ENCODE data around the gene CHRDL1. TPM values are rescaled to one million over a fixed set of nuclear protein-coding genes. Genes with fewer than 3 reads are reported as not detected.

The CHRDL1 gene
- total RNA-seq (not detected), total RNA-seq (0 to 0.41 (median 0) reads per million in 172 experiments)
- not detected for polyA plus RNA-seq (2013, experiment 1 of 2)
- polyA plus RNA-seq (2013, experiment 2 of 2): 0.22 TPM

GRCh38 chrX:110795645-110796406 is at the start of gene CHRDL1:
TSS of gene CHRDL1 (minus strand) at chrX:110795817. CDS start at chrX:110792181, 3,636 bp downstream.
- no peak within 1 kb of the TSS for H3K27ac ChIP-seq (ENCODE audit: low read depth in 1 of 2, low read length in 2 of 2)
- H3K9me3 Mint-ChIP-seq: no peaks in the 10 kb centered on the region
- no peaks in the 10 kb centered on the region for H3K4me1 ChIP-seq (ENCODE audit: insufficient read depth, low read length)
- no peak for ATAC-seq (ENCODE audit: poor library complexity)
- ChIA-PET POLR2A (no interaction called here), CTCF (no interaction called here)
- no peak for DNase-seq
- TF ChIP-seq CTCF (IDR thresholded peaks at IDR 0.05): no peak
- no peaks in the 10 kb centered on the region for H3K9me3 ChIP-seq (ENCODE audit: control insufficient read depth in 1 of 2, insufficient read depth in 1 of 2, low read length in 2 of 2)
- H3K27me3 Mint-ChIP-seq: peaks cover 40% of the 10 kb centered on the region
- peaks cover 0 to 33% of the 10 kb centered on the region in 2 experiments for H3K27me3 ChIP-seq (ENCODE audit: control insufficient read depth in 1 of 2, insufficient read depth in 2 of 2, low read length in 2 of 2)
- no peaks in the 10 kb centered on the region for H3K4me1 Mint-ChIP-seq (ENCODE audit: low read depth)
- H3K4me3 ChIP-seq (ENCODE audit: low read length): no peak within 1 kb of the TSS
- no peak within 1 kb of the TSS for H3K4me3 Mint-ChIP-seq
- H3K36me3 Mint-ChIP-seq (ENCODE audit: low read depth): no peaks in the 10 kb centered on the region
- H3K27ac Mint-ChIP-seq: no peak within 1 kb of the TSS
- intact Hi-C loops (cut with DNase I, micrococcal nuclease): no loop called here
- no peaks in the 10 kb centered on the region for H3K36me3 ChIP-seq (ENCODE audit: insufficient read depth, low read length)

- Mint-ChIP-seq H3K27me3 (peaks cover 5% of the 10 kb centered on the region), H3K36me3 (ENCODE audit: low read depth) (no peaks in the 10 kb centered on the region), H3K27ac (no peak overlapping the region), H3K9me3 (no peaks in the 10 kb centered on the region), H3K4me1 (ENCODE audit: low read depth) (no peaks in the 10 kb centered on the region), H3K4me3 (no peak overlapping the region)
- Histone ChIP-seq H3K9me3 (ENCODE audit: control insufficient read depth in 1 of 2, insufficient read depth in 1 of 2, low read length in 2 of 2) (no peaks in the 10 kb centered on the region), H3K27ac (ENCODE audit: low read depth in 1 of 2, low read length in 2 of 2) (no peak overlapping the region), H3K4me1 (ENCODE audit: insufficient read depth, low read length) (no peaks in the 10 kb centered on the region), H3K4me3 (ENCODE audit: low read length) (no peak overlapping the region), H3K36me3 (ENCODE audit: insufficient read depth, low read length) (no peaks in the 10 kb centered on the region), H3K27me3 (ENCODE audit: control insufficient read depth in 1 of 2, insufficient read depth in 2 of 2, low read length in 2 of 2) (no peaks in the 10 kb centered on the region)
- ChIA-PET POLR2A (no interaction called here), CTCF (interaction anchor here (1.8 kb wide), 1 partner anchor 10 kb away, joined by 11 read pairs; no protein-coding TSS in a partner anchor)
- no peak for ATAC-seq (ENCODE audit: poor library complexity)
- DNase-seq: no peak
- TF ChIP-seq CTCF (IDR thresholded peaks at IDR 0.05): no peak
- intact Hi-C loops (cut with DNase I, micrococcal nuclease): no loop called here
Observed at GRCh38 chrX:110836982-110837381, 41.4 kb upstream of the CHRDL1 start.

- no peak for ATAC-seq (ENCODE audit: poor library complexity)
- Histone ChIP-seq H3K27ac (ENCODE audit: low read depth in 1 of 2, low read length in 2 of 2) (no peak overlapping the region), H3K4me3 (ENCODE audit: low read length) (no peak overlapping the region), H3K27me3 (ENCODE audit: control insufficient read depth in 1 of 2, insufficient read depth in 2 of 2, low read length in 2 of 2) (no peaks in the 10 kb centered on the region), H3K4me1 (ENCODE audit: insufficient read depth, low read length) (no peaks in the 10 kb centered on the region), H3K36me3 (ENCODE audit: insufficient read depth, low read length) (no peaks in the 10 kb centered on the region), H3K9me3 (ENCODE audit: control insufficient read depth in 1 of 2, insufficient read depth in 1 of 2, low read length in 2 of 2) (no peaks in the 10 kb centered on the region)
- Mint-ChIP-seq H3K36me3 (ENCODE audit: low read depth) (no peaks in the 10 kb centered on the region), H3K4me1 (ENCODE audit: low read depth) (no peaks in the 10 kb centered on the region), H3K9me3 (no peaks in the 10 kb centered on the region), H3K4me3 (no peak overlapping the region), H3K27me3 (peaks cover 5% of the 10 kb centered on the region), H3K27ac (no peak overlapping the region)
- ChIA-PET CTCF (interaction anchor here (1.8 kb wide), 1 partner anchor 10 kb away, joined by 11 read pairs; no protein-coding TSS in a partner anchor), POLR2A (no interaction called here)
- intact Hi-C loops (cut with DNase I, micrococcal nuclease): no loop called here
- TF ChIP-seq CTCF (IDR thresholded peaks at IDR 0.05): no peak
- no peak for DNase-seq
Observed at GRCh38 chrX:110836451-110836850, 40.8 kb upstream of the CHRDL1 start.

Measured in CD4-positive, alpha-beta T cell (primary cell).